Activated CD4-positive, alpha-beta T cell treated with anti-CD3 and anti-CD28 coated beads for 4 hours (primary cell): Measurements from ENCODE around the gene CEP41.
"Not testable (repeated sequence)": the region's sequence is repeated elsewhere in the genome, so short reads cannot be mapped to it uniquely, and the experiment has no call there.

Source experiments
- DNase-seq, 2 donors: peaks; one replicate each; pipeline ENCODE4 v3.0.0-alpha.2; 2020

Gene CEP41

DNA sequence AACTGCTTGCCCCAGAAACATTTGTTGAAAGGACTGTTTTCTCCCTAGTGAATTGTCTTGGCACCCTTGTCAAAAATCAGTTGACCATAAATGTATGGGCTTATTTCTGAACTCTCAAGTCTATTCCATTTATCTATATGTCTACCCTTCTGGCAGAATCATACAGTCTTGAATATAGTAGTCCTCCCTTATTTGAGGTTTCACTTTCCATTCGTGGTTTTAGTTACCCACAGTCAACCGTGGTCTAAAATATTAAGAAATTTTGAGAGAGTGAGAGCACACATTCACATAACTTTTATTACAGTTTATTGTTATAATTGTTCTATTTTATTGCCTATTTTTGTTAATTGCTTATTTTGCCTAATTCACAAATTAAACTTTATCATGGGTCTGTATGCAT, 17.4 kb upstream of the CEP41 start:
- DNase-seq = no peak

DNA sequence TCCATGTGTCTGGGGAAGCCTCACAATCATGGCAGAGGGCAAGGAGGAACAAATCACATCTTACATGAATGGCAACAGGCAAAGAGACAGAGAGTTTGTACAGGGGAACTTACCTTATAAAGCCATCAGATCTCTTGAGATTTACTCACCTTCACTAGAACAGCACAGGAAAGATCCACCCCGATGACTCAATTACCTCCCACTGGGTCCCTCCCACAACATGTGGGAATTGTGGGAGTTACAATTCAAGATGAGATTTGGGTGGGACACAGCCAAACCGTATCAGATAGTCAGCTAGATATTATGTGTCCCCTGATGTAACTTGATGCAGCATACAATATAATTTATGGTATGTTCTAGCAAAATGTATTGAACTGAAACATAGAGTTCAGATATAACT, 14.1 kb upstream of the CEP41 start:
- no peak for DNase-seq

DNA sequence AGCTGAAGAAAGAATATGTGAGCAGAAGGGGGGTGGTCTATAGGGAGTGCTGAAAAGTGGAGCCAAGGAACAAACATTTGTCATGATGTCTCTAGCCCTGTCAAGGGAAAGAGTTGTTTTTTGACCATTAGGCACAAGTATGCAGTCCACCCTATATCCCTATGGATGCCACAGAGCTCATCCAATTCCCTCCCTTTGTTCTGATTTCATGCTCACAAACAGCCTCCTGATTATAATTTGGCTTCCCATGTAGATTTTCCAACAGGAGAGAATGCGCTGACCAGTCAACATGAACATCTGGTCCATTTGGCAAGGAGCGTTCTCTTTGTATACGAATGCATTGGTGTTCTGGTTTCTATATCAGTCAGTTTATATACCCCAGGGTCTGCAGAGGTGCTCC, 12.1 kb upstream of the CEP41 start:
- no peak for DNase-seq

DNA sequence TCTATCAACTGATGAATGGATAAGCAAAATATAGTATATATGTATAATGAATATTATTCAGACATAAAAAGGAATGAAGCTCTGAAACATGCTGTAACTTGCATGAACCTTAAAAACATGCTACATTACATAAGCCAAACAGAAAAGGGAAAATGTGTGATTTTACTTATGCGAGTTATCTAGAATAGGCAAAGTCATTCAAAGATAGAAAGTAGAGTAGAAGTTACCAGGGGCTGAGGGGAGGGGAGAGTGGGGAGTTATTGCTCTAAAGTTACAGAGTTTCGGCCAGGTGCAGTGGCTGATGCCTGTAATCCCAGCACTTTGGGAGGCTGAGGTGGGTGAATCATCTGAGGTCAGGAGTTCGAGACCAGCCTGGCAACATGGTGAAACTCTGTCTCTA, 10.5 kb upstream of the CEP41 start:
- not testable (repeated sequence) for DNase-seq

DNA sequence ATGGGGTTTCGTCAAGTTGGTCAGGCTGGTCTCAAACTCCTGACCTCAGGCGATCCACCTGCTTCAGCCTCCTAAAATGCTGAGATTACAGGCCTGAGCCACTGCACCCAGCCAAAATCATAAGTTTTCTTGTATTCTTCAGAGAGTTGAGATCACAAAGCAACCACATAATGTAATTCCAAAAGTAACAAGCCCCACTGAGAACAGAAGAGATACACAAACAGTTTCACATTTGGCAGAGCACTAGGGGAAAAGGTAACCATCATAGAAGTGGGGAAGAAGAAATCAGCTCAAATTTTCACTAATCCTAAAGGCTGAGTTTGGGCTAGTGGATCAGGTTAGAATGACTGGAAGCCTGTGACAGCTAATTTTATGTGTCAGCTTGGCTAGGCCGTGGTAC, 5.4 kb upstream of the CEP41 start:
- DNase-seq = no peak

DNA sequence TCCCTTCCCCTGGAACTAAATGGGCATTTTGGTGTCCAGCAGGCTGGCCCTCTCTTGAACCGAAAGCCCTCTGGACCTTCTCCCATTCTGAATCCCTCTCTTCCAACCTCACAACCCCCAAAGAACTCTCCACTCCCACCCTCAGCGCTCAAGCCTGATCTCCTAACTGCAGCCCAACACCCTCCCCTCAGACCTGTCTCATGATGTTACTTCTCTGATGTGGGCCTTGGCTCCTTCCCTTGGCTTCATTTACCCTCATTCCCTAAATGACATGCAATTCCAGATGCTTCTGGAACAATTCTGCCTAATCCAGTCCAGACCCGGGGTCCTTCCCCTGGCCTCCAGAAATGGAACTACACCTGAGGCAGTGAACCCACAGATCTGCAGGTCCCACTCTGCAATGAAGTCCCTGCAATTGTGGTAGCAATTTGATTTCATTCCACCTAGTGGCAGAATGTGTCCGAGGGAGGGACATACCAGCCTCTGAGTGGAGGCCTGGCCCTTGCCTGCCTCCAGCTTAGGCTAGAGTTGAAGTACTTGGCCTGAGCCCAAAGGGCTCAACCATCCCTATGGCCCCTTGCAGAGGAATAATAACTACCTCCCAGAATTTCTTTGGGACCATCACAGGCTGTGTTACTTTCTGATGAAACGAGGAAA, 4.1 kb upstream of the CEP41 start:
- no peak for DNase-seq

DNA sequence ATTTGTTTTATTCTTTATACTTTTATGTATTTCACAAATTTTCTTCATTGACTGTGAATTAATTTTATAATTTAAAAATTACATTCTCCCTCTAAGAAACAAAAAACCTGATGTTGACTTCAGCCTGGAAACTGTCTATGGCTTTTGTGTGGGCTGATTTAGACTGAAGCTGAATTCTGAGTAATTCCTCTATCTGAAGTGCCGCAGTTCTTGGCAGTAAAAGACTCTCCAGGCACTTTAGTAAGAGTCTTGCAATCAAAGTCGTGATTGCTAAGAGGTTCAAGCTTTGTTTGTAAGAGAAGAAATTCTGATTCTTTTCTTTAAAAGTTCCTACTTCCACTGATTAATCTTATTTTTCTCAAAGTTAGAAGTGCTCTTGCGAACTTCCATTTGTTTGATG, 3.4 kb upstream of the CEP41 start:
- no peak for DNase-seq

DNA sequence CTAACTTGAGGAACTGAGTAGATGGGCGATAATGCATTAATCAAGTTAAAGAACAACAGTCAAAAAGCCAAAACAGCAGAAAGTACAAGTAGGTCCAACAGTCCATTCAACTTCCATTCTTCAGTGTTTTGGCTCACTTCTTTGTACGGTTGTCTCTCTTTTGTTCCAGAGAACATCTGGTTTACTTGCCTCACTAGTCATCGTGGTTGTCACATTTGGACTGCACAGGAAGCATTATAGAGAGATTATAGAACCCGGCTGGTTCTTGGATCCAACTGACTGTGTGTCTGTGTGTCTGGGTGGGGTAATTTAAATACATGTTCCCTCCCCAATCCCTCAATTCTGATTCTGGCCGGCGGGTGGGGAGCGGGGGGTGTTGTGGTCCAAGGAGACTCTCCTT, 1.8 kb upstream of the CEP41 start:
- DNase-seq = no peak

DNA sequence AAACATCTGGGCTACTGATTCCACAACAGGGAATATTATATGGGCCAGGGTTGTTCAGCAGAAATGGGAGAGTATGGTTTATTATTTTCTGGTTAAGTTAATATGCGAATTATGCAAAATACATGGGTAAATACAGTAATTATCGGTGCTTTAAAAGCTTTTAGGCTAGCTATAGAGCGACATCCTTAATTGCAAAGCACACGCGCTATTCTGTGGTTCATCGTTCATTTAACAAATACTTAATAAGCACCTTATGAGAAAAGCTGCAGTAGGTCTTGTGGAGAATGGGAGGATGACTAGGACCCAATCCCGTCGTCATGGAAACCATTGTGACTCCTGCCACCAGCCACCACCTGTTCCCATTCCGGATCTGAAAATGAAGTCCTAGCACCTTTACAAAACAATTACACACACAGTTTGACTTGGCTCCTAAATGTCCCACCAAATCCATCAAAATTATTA, 623 bp upstream of the CEP41 start:
- no peak for DNase-seq

DNA sequence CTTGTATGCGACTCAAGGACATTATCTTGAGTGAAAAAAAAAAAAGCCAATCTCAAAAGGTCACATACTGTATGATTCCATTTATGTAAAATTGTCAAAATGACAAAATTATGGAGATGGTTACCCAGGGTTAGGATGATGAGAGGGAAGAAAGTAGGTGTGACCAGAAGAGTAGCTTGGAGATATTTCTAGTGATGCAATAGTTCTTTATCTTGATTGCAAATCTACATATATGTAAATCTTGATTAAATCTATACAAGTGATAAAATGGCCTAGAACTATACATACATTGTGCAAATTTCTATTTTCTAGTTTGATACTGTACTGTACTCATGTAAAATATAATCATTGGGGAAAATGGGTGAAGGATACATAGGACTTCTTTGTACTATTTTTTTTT, 4.6 kb downstream of the CEP41 start:
- DNase-seq = no peak

DNA sequence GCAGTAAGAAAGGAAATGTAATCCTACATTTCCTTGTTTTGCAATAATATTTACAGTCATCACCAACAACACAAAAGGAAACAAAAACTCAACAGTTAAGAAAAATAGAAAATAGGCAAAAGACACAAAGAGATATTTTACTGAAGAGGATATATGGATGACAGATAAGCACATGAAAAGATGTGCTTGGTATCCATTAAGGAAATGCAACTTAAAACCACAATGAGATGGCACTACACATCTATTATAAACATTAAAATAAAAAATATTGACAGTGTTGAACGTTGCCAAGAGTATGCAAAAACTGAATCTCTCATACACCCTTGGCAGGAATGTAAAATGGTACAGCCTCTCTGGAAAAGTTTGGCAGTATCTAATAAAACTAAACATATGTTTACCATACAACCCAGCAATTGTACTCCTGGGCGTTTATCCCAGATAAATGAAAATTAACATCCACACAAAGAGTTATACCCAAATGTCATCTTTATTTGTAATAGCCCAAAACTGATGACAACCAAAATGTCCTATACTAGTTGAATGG, 5.4 kb downstream of the CEP41 start:
- no peak for DNase-seq

DNA sequence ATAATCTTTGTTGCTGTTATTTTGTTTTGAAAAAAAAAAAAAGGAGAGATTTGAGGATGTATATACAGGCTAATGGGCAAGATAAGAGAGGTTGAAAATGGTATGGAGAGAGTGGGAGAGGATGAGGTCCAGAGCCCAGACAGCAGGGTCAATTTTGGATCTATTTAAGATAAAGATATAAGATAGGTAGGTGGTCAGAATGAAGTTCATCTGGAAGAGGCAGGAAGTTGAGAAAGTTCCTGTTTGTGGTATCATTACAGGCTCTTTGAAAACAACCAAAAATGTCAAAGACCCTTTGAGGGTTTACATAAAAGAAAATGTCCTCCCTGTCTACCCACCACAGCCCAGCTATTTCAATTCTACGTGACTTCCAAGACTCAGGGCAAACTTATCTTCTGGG, 7.5 kb downstream of the CEP41 start:
- no peak for DNase-seq

DNA sequence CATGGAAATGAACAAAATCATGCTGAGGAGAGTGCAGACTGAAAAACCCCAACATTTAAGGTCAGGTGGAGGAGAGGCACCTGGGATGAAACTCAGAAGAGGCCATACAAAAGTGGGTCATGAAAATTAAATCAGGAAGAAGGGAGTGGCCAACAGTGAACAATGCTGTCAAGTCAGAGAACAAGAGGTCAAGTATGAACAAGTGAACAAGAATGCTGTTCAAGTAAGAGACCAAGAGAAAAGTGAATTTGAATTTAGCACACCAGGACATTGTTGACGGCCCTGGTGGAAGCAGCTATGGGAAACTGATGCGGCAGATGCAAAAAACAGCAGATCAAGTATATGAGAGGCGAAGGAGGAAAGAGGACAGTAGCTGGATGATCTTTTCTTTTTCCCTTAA, 7.9 kb downstream of the CEP41 start:
- DNase-seq = no peak

DNA sequence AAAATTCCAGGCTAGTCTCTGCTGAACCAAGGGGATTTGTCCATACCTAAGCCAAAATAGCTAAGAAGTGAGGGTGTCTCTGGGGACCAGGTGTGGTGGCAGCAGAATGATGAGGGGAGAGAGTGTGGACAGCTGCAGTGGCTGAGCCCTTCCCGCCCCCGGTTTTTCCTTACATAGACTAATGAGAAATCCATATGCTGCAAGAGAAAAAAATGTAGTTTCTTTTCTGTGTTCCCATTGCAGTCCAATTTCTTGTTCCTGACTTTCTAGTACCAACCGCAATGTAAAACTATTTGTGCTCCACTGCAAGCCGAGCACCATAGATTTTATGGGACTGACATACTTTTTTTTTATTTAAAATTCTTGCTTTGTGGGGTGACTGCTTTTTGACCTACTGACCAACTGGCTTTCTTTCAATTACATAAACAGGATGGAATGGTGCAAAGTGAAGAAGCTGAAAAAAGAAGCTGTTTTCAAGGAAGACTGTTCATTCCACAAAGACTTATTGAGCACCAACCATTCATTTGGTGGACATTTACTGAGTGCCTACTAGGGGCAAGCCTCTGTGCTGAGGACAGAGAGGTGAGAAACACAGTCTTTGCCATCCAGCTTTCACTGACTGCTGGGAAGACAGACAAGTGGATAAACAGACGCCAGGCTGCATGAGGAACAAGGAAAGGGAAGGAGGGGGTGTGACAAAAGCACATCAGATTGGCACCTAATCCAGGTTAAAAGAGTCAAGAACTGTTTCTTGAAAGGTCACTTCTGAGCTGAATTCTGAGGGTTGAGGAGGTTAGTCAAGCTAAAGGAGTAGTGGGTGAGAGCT, 9.8 kb downstream of the CEP41 start:
- no peak for DNase-seq

DNA sequence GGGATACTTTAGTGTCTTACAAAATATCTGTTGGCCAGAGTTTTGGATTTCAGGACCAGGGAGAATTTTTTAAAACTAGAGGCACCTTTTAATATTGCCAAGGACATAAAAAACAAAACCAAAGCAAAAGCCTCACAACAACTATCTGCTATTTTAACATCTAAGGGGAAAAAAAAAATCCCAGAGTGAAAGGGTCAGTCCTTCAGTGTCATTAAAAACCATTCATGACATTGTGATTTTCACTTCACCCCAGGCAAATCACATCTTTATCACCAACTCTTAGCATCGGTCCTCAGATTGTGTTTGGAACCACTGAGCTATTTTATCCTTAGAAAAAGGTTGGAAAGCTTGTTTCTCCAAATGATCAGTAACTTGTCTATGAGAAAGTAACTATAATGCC, 10.7 kb downstream of the CEP41 start:
- no peak for DNase-seq

DNA sequence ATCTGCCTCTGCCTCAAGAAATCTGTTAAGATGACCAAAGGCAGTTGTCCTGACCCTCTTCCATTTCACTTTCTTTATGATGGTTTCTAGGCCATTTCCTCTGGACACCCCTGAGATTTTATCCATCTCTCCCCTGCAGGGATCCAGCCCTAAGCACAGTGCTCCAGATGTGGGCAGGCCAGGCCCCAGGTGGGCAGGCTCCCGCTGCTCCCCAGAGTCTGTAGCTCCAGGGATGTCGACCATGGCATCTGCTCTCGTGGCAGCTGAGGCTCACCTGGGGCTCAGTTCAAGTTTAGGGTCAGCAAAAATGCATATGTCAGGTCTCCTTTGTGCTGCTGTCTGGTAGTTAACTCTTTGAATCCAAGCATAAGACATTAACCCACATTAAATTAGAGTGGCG, 11.8 kb downstream of the CEP41 start:
- DNase-seq = no peak

DNA sequence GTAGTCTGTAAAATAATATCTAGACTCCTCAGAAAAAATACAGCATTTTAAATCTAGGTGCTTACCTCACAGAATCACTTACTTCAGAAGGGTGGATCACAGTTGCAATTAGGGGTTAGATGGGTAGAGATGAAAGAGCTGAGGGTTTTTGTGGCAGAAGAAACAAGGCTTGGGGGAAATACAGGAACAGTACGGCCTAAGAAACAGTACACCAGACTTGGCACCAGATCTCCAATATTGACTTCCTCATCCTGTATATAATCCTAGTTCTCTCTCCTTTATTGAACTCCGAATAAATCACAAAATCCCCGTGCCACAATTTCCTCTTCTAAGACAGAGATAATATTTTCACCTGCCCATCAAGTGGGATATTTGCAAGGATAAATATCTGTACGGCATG, 14.3 kb downstream of the CEP41 start:
- DNase-seq = no peak

DNA sequence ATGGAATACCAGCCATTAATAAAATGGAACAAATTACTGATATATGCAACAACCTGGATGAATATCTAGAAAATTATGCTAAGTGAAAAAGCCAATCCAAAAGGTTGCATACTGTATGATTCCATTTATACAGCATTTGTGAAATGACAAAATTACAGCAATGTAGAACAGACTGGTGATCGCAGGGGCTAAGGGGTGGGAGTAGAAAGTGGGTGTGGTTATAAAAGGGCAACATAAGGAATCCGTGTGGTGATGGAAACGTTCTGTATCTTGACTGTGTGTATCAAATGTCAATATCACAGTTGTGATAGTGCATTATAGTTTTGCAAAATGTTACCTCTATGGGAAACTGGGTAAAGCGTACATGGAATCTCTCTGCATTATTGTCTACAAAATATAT, 15.0 kb downstream of the CEP41 start:
- DNase-seq = no peak

DNA sequence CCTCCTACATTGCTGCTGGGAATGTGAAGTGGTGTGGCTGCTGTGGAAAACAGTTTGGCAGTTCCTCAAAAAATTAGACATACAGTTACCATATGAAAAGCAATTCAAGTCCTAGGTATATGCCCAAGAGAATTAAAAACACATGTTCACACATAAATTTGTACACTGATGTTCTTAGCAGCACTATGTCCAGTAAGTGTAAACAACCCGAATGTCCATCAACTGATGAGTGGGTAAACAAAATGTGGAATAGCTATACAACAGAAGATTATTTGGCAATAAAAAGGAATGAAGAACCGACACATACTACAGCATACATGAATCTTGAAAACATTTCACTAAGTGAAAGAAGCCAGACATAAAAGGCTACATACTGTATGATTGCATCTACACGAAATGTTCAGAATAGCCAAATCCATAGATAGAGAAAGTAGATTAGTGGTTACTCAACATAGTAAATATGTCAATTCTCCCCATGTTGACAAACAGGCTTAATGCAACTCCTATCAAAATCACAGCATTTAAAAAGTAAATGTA, 17.2 kb downstream of the CEP41 start:
- no peak for DNase-seq

DNA sequence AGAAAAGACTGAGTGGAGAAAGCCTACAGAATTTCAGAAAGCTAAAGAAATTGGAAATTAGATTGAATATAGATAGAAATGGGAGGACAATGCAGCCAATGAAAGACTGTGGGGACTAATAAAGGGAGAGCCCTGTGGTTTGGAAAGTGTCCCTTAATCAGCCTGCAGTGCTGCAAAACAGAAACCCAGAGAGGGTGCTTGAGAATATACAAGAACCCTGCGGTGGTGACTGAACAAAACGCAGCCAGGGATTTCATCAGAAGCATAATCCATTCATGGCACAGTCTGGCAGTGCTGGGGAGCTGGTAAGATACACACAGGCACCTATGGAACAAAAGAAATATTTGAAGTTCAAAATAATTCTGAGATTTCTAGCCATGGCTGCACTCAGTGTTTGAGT, 19.1 kb downstream of the CEP41 start:
- DNase-seq = no peak

DNA sequence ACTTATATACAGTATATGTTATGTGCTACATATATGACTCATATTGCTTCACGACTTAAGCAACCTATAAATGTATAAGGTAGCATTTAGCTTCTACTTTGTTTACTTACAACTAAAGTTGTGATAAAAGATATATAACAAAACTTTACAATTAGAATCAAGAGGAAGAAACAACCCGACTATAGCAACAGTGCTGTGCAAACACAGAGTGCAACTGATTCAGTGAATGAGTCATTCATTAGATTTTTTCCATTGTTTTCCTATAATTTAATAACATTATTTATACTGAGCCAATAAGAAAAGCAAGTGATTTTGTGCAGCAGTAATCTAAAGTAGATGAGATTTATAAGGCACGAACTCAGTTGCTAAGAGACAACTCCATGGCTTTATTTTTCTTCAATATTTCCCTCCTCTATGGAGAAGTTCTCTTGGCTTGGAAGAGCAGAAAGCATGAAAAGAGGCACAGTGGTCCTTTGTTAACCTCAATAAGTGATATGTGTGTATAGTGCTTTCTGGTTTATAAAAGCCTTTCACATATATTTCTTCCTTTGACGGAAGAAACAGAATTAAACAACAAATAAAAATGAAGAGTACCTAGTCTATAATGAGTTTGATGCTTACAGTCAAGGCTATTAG, 19.8 kb downstream of the CEP41 start:
- DNase-seq = no peak

DNA sequence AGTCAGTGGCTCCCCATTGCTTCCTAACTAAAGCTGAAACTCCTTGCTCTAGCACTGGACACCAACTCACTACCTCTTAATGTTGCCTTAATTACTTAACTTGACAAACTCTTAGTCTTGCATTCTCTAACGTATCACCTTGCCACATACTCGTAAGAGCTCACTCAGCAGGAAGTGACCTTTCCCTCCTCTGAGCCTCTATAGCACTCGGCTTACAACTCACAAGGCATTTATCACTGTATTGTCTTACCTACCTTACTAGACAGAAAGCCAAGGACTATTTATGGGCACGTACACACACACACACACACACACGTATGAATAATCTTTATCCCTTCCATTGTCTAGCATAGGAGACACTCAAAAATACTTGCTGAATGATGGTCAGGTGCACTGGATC, 21.2 kb downstream of the CEP41 start:
- no peak for DNase-seq

DNA sequence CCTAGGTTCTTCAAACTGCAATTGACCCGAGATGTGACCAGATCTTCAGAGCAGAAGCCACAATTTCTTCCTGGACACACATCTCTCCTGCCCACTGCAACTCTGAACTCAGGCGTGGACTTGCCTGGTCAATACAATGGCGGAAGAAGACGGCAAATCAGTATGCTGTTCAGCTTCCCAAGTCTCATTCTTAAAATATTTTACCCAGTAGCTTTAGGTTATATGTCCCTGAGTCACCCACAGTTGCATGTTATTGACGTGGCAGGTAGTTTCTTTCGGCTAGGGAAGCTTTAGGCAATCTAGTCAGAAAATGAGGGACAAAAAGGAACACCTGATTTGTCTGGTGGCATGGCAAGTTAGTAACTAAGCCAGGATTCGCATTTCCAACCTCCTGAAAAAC, 22.5 kb downstream of the CEP41 start:
- DNase-seq = no peak

DNA sequence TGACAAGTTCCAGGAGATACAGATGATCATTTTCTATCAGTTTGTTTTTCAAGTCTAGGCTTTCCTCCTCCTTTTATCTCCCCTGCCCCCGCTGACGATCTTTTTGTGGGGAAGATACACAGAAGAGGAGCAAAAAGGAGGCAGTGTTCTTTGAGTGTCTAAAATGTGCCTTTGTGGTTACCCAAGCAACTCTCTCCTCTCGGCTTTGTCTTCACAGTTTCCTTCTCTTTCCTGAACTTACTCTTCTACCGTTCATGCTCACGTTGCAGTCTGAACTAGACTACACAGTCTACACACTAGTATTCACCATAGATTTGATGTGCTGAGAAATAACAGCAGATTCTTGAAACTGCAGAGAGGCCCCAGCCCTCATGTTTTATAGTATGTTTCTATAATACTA, 23.6 kb downstream of the CEP41 start:
- DNase-seq = no peak
